M059J (cell line): ENCODE measurements around the gene EDN2. TPM values are rescaled to one million over a fixed set of nuclear protein-coding genes. Genes with fewer than 3 reads are reported as not detected.

Source experiments
- DNase-seq: peaks from one replicate; pipeline ENCODE4 v3.0.0-alpha.2; 2012; ENCODE audit warnings: low read depth
- total RNA-seq: library from RNA; depleted of rRNA; stranded (reverse); fragments of >200 nt; shearing (Covaris generic); gene quantifications from 2 replicates; pipeline ENCODE4 v1.2.3, GENCODE V29; 2014

EDN2 gene
- total RNA-seq, 1 experiment from 2014 or later = not detected

DNA sequence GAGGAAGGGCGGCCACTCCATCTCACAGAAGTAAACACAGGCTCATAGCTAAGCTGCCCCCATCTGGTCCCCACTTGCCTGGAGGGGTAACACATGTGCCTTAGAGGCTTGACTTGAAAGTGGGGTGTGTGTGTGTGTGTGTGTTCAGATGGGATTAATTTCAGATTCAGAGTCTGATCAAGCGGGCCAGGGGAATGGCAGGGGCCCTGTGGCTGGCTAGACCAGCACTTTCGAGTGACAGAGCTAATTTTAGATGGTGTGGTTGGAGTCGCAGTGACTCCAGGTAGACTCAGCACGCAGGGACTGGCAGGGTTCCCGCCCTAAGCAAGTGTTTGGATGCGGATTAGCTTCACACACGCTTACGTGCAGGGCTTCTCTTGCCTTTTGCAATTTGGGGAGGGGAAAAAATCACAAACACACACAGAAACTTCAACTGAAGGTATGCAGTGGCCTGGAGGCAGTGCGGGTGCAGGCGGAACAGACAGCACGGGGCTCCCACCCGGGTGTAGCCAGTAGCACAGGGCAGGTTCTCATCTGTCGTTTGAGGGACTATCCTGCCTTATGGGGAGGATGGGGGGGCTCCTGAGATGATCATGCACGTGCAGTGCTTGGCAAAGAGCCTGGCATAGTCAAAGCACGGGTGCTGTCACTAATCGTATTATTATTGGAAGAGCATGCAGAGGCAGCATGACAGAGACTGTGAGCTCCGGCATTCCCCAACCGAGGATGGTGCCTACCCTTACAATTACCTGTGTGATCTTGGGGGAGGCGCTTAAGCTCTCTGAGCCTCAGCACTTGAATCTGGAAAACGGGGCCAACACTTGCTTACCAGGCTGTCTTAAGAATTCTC, 1.3 kb downstream of the EDN2 start:
- no peak for DNase-seq

DNA sequence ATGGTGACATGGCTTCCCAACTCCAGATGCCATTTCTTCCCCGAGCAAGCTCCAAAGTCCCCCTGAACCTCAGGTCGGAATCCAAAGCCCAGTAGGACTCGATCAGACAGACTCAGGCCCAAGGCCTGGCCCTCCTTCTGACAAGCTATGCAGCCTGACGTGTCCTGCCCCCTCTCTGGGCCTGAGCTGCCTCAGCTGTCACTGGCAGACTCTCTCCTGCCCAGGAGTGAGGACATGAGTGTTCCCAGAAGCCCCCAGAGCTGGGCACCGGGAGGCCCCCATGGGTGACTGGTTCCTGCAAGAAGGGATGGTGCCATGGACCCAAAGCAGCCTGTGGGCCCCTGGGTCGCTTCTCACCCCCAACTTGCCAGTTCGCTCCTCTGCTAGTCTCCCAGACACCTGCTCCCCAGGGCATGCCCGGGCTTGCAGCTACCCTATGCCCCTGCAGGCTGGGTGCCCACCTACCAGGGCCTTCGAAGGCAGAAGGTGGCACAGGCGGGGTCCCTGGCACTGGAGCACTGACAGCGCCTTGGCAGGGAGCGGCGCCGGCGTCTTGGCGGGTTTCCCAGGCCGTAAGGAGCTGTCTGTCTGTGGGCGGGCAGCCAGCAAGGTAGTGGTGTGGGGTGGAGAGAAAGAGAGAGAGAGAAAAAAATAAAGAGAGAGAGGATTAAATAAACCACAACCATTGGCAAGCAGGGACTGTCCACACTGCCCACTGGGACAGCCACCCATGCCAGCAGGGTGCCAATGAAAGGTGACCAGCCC, 2.3 kb downstream of the EDN2 start:
- peak; percentile 90 for DNase-seq

DNA sequence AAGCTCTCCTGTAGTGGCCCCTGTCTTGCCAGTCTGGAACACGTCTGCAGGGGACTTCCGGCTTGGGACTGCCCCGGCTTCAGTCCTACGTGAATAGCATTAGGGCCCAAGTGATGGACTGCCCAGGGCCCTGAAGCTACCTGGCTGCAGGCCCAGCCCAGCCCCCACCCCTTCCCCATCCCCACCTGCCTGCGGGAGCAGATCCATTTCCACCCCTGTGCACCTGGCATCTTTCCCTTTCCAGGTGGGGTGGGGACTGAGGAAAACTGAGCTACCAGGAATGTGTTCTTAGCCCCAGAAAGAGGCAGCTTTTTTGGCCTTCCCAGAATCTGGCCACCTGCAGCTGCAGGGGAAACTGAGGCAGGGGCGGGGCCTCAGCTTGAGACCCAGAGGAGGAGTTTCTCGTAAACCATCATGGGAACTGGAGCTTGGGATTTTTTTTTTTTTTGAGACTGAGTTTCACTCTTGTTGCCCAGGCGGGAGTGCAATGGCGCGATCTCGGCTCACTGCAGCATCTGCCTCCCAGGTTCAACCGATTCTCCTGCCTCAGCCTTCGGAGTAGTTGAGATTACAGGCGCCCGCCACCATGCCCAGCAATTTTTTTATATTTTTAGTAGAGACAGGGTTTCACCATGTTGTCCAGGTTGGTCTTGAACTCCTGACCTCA, 3.2 kb downstream of the EDN2 start:
- no peak for DNase-seq

DNA sequence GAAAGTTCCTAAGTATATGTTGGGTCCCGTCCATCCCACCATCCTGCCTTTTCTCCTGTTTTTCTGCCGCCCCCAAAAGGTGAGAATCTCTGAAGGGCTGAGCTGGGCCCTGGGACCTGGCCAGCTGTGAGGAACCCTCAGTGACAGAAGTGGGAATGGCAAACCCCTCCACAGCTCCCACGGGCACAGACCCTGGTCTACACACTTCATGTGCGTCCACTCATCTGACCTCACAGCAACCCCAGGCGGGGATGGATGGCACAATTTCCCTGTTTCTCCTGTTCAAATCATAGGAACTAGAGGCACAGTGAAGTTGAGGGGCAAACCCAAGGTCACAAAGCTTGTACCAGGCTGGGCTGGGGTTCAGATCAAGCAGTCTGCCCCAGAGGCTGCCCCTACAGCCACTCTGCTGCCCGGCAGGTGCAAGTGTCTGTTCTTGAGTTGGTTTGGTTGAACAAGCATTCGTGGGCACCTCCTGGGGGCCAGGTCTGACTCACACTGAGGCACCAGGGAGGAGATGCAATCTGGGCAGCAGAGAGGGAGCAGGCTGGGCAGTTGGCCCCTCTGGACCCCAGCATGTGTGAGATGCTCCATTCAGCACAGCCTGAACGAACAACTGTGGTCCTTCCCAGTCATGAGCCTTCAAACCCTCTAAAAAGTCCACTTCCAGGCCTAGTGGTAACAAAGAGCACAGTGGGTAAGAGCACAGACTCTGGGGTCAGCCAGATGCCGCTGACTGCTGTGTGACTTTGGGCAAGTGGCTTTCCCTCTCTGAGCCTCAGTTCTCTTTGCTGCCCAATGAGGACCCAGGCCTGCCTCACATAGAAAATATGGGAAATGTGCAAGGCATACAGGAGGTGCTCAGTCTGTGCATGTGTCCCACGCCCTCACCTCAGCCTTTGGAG, 4.0 kb downstream of the EDN2 start:
- no peak for DNase-seq

DNA sequence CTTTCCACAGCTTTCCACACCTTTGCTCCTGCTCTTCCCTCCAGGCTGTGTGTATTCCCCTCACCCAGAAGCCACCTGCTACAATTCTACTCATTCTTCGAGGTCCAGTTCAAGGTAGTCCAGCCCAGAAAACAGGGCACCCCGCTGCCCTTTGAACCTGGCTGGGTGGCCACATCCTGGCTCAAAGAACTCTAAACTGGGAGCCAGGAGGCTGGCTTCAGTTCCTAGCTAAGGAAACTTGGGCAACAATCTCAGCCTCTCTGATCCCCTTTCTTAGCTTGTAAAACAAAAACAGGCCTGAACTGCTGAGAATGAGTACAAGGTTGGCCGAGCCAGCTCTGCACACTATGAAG, 4.7 kb downstream of the EDN2 start:
- no peak for DNase-seq

DNA sequence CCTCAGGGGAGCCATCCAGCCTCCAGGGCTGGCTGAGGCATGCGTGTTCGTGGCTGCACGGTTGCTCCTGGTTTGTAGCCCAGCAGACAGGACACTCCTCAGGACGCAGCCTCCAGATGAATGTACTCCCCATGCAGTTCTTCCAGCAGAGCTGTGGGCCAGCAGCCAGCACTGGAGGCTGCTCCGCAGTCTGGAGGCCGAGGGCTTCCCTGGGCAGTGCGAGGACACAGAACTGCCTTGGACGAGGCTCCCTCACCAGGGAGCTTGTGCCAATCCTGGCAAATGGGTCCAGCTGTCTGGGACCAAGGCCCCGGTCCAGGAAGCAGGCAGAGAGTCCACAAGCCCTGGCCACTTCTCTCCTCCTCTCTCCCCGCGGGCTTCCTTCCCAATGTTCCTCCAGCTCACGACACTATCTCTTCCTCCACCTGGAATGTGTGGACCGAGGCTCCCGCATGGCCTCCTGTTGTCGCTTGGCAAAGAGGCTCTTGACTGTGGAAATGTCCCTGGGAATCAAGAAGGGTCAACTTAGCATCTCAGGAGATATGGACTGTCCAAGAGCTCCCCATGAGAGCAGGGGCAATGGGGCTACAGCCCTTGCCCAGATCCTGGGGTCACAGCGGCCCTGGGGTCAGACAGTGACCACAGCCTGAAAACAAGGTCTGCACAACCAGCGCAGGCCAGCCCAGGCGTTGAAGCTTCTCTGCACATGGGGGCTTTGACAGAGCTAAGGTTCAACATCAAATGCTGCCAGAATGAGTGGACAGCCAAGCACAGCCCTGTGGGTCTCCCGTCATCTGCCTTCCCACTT, 5.3 kb downstream of the EDN2 start:
- no peak for DNase-seq

DNA sequence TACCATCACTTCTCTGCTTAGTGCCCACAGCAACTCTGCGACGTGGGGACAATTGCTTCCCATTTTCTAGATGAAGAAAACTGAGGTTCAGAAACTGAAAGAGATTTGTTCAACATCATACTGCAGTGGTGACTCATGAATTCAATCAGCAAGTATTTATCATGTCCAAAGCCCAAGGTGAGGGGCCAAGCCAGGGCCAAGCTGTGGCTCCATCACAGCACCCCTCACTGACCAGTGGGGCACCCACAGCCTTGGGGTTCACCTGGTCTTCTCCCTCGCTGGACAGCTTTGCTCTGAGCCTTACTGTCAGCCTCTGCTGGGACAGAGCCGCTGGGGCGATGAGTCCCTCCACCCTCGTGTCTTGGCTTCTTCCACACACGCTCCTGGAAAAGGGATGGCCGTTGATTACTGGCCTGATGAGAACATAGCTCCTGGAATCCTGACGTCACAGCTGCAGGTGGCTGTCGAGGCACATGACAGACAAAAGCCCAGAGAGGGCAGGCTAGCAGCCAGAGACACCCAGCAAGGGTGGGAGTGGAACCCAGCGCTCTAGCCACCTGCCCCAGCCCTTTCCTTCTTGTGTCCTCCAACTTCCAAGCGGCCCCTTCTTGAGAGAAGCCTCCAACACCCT, 6.2 kb downstream of the EDN2 start:
- no peak for DNase-seq

DNA sequence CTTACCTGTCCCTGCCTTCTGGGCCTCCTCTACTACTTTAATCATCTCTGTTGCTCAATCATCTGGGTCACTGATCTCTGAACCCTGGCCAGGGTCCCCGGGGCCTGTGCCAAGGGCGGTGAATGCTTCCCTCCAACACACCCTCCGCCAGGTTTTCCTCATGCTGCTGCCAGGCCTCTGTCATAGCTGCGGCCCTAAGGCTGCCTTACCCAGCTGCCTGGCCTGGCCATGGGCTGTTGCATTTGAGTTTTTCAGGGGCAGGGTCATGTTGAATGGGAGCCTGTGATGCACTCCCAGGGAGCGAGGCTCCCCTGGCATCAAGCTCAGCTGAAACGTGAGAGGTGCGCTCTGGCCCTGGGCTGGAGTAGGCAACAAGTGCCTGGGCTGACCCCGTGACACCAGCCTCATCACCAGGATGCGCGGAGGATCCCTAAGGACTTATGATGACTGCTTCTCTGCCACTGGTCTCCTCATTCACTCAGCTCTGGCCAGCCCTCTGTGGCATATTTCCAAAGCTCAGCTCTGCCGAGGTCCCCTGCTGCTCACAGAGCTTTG, 7.6 kb downstream of the EDN2 start:
- peak; percentile 37 for DNase-seq

DNA sequence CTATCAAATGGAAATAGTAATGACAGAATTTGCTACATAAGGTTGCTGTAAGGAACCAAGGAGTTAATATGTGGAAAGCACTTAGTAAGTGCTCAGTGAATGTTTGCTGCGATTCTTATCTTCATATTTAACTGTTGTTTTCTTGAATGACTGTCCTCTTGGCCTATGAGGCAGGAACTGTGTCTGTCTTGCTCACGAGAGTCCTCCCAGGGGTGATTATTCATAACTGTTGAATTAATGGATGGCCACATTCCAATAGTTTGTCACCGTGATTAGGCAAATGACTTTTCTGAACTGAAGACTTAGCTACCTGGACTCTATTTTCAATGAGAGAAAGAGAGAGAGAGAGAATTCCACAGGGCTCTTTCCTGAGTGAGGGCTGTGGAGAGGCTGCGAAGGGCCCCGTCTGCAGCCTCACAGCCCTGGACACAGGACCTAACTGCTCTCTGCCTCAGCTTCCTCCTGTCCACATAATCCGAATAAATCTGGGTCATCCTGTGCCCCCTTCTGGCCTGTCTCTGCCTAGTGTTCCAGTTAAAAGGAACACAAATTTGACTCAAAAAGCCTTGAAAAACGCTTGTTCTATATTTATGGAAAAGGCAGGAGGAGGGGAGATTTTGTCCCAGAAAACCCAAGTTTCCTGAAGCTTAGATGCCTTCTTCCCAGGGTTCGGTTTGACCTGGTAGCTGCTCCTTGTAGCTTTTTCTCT, 8.5 kb downstream of the EDN2 start:
- DNase-seq = peak; percentile 64

DNA sequence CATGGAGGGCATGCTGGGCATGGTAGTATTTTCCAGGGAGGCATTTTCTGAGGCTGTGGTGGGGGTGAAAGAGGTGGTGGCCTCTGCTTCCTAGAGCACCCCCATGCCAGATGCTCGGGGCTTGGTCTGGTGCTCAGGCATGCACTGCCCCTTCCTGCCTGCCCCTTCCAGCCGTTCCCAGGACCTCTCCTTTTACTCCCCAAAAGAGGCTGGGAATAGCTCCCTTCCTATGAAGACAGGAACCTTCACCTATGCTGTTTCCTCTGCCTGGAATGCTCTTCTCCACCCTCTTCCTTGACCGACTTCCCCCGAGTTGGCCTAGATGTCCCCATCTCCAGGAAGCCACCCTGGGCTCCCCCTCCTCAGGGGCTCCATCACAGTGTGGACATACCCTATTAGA, 9.1 kb downstream of the EDN2 start:
- DNase-seq = no peak

DNA sequence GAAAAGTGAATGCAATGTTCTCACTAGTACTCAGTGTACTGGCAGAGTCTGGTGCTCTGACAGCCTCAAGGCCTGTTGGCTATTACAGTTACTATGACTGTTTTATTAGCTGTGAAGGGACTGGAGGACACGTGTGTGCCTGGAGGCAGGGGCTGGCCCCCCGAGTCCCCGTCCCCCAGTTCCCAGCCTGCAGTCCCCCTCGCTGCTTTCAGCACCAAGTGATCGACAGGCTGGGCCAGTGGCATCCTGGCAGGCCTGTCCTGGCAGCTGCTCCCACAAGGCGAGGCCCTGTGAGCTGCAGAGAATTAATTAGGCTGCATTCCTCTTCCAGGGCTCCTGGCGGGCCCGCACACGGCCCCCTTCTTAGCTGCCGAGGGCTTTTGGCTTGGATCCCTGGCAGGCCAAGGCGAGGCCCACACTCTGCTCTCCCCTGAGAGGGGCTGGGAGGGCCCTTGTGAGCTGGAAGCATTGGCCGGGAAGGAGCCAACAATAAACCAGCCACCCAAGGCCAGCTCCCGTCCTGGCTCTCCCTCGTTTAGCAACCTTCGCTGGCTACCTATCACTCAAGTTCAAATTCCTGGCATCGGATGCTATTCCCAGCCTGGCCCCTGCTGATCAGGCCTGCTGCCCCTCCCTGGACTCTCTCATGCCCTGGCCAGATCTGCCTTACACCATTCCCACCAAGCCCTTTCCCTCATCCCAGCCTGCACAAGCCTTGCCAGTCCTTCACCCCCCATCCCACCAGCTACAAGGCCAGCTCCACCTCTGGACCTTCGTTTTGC, 9.8 kb downstream of the EDN2 start:
- no peak for DNase-seq

DNA sequence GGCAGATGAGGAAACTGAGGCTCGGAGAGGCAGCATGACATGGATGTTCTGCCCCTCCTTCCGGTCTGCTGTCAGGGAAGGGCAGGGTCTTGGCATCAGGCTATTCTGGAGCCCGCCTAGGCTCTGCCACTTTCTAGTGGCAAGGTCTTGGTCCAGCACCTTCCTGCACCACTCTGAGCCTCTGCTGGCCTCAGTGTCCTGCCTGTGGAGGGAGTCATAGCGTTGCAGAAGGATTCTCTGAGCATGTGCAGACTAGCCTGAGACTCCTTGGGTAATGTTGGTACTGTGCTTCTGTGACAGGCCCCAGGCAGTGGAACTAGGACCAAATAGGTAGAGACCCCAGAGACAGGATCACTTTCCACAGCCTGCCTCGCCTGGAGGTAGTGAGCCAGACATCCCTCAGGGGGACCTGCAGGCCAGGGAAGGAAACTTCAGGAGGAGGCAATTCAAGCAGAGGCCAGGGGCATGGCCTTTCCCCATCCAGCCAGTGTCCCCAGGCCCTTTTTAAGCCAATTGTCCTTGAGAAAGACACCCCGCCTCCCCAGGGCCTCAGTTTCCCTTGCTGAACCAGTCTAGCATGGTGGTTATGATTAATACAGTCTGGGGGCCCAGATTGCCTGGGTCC, 10.6 kb downstream of the EDN2 start:
- DNase-seq = no peak

DNA sequence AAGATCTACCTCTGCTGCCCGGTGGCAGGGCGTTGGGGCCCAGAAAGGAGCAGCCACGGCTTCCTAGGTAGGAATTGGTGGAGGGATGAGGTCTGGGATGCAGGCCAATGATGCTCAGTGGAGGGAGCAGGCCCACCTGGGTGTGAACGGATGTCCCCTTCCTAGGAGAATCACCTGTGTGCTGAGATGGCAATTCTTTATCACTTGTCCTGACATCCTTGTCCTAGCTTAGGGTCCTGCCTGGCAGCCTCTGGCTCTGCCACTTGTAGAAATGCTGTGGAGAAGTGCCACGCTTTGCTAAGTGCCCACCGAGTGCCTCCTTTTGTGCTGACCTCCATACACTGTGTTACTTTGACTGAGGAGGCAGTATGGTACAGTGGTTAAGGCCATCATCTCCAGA, 12.8 kb downstream of the EDN2 start:
- no peak for DNase-seq

DNA sequence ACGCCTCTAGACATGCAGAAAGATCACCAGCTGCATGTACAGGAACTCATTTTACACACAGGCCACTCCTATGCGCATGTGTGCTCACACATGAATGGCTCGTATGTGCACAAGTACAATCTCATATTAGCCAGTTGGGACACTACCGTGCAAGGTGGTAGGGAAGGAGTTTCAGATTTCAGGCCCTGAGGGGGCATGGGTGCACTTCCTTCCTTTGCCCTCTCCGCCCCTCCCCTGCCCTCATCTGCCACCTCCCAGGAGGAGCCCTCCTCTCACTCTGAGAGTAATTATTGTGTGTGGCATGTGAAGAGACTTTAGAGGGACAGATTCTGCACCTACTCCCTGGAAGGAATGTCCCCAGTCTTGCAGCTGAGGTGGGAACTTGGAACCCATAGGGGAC, 14.8 kb downstream of the EDN2 start:
- no peak for DNase-seq

DNA sequence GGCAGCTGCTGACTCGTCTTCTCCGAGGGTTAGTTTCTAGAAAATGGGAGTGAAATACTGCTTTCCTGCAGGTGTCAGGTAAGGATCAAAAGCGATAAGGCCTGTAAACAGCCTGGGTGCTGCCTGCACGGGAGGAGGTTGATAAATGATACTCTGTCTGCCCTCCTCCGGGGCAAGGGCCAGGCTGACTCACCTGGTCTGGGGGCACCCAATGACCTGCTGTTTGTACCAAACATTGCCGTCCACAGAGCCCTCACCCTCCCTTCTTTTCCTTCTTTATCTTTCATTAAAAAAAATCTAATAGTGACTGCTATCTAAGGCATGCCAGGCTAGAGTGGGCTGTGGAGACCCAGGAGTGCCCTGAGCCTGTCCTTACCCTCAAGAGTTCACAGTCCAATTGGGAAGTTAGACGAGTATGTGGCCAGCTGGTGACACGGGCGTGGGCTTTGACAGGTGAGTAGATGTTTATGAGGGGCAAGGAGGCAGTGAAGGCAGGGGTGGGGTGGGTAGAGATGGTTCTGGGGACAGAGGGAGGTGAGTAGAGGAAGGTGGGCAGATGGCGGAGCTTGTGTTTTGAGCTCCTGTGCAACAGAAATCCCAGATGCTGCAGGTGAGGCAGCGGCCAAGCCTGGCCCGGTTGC, 16.2 kb downstream of the EDN2 start:
- no peak for DNase-seq

DNA sequence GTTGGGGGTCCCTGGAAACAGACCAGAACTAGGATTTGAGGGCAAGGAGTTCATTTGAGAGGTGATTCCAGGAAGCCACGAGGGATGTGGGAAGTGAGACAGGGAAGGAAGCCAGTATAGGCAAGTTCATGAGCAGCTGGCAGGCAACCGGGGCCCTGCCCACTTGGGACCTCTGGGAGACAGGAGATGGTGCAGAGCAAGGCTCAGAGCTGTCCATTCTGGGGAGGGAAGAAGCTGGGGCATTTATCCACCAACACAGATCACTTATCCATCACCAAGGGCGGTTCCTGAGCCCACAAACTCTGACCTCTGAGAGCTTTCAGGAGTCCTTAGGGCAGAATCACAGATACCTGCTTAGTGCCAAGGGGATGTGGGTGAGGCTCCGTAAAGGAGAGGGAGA, 16.8 kb downstream of the EDN2 start:
- no peak for DNase-seq

DNA sequence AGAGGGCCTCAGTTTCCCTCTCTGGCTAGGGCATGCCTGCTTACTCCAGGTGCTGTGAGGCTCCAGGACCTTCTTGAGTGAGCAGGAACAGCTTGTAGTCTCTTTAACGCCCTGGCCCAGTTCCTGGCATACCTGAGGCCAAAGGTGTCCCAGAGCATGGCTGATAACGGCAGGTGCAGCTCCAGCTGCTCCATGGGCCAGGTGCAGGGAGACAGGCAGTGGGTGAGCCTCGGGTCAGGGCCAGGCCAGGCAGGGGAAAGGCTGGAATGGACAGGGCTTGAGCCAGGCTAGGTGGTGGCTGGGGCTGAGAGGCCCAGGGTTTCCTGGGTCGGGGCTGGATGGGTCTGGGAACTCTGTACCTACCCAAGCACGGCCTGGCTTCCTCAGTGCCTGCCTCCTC, 18.3 kb downstream of the EDN2 start:
- DNase-seq = no peak

DNA sequence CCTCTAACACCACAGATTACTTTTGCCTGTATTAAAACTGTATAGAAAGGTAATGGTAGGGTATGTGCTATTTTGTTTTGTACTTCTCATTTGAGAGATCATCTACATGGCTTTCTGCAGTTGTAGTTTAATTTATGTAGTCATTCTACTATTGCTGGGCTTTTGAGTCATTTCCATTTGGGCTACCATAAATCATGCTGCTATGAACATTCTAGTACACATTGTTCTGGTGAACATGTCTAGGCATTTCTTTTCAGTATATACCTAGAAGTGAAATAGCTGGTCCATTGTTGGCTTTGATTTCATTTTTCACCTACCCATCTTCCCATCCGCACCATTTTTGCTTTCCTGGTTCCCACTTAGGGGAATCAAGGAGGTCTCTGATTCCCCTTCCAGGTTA, 18.7 kb downstream of the EDN2 start:
- no peak for DNase-seq
